GM21515 (cell line): ENCODE results near the gene DNASE1L2.
A peak's percentile ranks its signal among the peaks of the same experiment; 100 is the strongest.
"Not testable (repeated sequence)": the region's sequence is repeated elsewhere in the genome, so short reads cannot be mapped to it uniquely, and the experiment has no call there.

Experiments
- ATAC-seq: cut with Tn5 transposase; IDR thresholded peaks from one replicate; pipeline ENCODE4 v1.9.1; 2021; ENCODE audit not compliant: unreplicated experiment

DNASE1L2 gene

DNA sequence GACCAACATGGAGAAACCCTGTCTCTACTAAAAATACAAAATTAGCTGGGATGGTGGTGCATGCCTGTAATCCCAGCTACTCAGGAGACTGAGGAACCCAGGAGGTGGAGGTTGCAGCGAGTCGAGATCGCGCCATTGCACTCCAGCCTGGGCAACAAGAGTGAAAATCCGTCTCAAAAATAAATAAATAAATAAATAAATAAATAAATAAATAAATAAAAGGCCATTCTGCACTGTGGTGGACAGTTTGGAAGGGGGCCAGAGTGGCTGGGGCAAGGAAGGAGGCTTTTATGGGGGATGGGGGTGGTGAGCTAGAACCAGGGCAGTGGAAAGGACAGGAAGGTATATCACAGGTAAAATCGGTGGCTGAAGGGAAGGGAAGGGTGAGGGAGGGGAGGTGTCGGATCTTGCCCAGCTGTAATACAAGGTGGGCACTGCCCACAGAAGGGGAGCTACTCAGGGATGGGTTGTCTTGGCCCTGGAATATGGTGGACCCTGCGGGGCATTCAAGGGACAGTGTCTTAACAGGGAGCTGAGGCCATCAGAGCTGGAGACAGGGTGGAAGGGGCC lies 33.0 kb upstream of the DNASE1L2 start:
- ATAC-seq, result not testable (repeated sequence)

GRCh38 chr16:2204416-2205103 lies 31.7 kb upstream of the DNASE1L2 start:
- ATAC-seq, result peak; percentile 13

GRCh38 chr16:2205104-2205966 lies 30.9 kb upstream of the DNASE1L2 start, which contains the start of gene MLST8:
TSS of gene MLST8 (plus strand) at chr16:2205454. CDS start at chr16:2206086, 632 bp downstream.
- ATAC-seq, result peak; percentile 63

DNA sequence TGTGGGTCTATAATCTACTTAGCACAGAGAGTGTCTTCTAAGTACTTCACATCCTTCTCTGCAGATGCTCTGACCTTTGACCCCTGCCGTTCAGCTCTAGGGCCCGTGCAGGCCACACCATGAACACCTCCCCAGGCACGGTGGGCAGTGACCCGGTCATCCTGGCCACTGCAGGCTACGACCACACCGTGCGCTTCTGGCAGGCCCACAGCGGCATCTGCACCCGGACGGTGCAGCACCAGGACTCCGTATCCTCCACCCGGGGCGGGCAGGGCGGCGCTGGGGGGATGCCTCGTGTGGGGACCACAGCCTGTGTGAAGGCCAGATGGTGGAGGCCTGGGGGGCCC lies 30.3 kb upstream of the DNASE1L2 start:
- peak; percentile 9 for ATAC-seq

- no peak for ATAC-seq
Measured at GRCh38 chr16:2206420-2206779, 29.8 kb upstream of the DNASE1L2 start.

- no peak for ATAC-seq
Measured at GRCh38 chr16:2206780-2207433, 29.3 kb upstream of the DNASE1L2 start.

DNA sequence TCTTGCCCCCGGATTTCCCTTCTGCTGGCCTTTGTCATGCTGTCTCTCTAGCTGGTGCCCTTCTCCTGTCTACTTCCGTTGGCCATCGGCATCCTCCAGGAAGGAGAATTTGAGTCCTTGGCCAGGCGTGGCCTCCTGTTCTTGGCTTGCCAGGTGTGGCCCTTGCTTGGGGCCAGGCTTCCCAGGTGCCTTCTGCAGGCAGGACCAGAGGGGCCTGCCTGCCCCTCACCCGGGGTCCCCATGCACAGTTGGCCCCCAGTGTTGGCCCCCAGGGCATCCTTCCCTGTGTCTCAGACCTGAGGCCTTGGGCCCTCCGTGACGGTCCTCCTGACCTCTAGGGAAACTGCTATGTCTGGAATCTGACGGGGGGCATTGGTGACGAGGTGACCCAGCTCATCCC lies 28.4 kb upstream of the DNASE1L2 start:
- ATAC-seq, result no peak

- no peak for ATAC-seq
Measured at GRCh38 chr16:2208308-2208707, 27.9 kb upstream of the DNASE1L2 start.

- no peak for ATAC-seq
Measured at GRCh38 chr16:2208772-2209171, 27.5 kb upstream of the DNASE1L2 start.

DNA sequence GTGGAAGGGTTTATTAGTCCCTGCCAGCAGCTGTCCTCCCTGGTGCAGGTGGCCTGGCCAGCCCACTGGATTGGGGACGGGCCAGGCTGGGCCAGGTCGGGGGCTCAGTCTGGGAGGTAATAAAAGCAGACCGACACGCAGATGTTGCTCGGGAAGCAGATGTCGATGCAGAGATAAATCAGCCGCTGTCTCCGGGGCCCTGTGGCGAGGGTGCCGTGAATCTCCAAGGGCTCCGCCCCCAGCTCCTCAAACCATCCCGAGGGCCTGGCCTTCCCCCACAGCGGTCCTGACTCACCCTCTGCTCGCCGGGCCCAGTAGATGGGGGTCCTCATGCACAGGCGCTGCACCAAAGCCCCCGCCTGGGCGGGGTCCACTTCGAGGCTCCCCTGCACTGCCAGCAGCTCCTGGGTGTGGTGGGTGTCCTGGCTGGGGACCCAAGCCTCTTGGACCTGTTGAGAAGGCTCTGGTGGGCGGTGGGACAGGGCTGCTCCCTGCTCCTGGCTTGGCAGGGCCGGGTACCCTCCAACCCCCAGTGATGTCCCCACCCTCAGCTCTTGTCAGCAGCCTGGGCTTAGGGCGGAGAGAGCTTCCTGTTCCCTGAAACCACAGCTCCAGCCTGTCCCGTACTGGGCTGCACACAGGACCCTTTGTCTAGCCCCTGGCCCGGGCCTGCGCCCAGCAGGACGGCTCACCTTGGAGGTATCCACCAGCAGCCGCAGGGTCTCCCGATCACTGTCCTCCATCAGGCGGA lies 26.8 kb upstream of the DNASE1L2 start:
- ATAC-seq, result no peak

GRCh38 chr16:2210009-2210332 lies 26.3 kb upstream of the DNASE1L2 start:
- no peak for ATAC-seq

DNA sequence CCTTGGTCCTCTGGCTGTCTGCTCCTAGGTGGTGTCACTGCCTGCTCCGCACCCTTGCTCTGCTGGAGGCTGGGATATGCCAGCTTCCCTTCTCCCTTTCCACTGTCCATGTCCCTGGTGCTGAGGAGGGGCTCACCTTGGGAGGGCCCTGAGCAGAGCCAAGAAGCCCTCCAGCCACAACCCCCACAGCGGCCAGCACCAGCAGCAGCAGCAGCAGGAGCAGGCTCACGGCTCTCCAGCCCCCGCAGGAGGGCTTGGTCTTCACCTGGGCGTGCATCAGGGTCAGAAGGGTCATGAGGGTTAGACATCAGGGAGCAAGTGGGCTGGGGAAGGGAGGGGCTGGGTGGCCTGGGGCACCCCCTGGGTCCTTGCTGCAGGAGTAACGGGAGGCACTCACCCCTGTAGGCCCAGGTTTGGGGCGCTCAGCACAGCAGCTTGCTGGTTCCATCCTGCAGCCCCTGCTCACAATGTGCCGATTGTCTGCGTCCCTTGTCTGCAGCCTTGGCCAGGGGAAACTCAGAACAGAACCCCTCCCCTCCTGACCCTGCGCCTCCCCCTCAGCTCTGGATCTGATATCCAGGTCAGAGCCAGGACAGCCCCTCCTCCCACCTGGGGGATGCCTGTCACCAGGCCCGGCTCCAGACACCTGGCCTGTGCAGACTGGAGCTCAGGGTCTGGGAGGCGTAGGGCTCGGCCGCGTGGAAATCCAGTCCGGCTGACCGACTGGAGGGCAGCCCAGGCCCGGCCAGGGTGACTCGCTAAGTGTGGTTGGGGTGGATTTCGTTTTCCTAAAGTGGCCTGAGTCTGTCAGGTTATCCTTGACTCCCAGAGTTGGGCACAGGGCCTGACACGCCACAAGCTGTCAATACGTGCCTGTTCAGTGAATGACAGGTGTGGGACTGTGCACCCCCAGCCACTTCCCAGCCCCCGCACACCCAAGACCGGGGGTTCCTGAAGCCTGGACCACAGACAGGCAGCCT lies 25.6 kb upstream of the DNASE1L2 start, which contains the start of gene BRICD5:
BRICD5 (minus strand) TSS at position 478 of the 980 bp plus-strand sequence; CDS start at position 448, 30 bp downstream.
- no peak for ATAC-seq

- ATAC-seq, result no peak
Measured at GRCh38 chr16:2211923-2212347, 24.3 kb upstream of the DNASE1L2 start.

DNA sequence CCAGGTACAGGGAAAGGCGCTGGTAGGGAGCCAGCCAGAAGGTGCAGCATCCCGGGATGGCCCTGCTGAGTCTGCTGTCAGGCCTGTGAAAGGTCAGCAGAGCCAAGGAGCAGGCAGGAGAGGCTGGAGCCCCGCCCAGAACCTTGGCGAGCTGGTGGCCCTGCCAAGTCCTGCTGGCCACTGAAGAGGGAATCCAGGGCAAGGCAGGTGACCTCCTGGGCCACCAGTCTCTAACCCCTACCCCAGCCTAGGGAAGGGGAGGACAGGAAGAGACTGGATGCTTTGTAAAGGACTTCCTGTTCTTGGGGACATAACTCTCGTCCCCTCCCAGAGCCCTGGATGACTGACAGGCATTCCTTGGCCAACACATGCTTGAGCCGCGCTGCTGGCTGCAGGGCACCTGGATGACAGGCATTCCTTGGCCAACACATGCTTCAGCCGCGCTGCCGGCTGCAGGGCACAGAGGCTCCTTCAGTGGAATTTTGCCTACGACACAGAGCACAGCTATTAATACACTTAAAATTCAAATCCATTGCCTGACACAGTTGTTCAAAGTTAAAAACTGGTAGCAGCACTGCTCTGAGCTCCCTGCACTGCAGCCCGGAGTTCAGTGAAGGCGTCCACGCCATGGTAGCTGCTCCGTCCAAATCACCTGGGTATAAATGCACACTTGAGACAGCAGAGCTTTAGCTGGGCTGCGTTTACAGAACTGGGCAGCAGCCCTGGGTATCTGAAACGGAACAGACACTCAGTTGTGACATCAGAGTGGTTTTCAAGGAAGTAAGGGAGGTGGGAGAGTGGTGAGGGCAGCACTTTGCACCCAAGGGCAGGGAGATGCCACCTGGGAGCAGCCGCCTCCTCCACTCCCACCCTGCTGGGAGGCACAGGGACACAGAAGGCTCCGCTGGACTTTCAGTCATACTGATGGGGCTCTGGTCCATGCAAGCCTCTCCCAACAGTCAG lies 23.6 kb upstream of the DNASE1L2 start:
- no peak for ATAC-seq

GRCh38 chr16:2213817-2214718 lies 22.2 kb upstream of the DNASE1L2 start:
- no peak for ATAC-seq

GRCh38 chr16:2214719-2214968 lies 21.6 kb upstream of the DNASE1L2 start, which contains the start of gene PGP:
TSS of gene PGP (minus strand) at chr16:2214840. CDS start at chr16:2214777, 63 bp downstream.
- peak; percentile 78 for ATAC-seq

DNA sequence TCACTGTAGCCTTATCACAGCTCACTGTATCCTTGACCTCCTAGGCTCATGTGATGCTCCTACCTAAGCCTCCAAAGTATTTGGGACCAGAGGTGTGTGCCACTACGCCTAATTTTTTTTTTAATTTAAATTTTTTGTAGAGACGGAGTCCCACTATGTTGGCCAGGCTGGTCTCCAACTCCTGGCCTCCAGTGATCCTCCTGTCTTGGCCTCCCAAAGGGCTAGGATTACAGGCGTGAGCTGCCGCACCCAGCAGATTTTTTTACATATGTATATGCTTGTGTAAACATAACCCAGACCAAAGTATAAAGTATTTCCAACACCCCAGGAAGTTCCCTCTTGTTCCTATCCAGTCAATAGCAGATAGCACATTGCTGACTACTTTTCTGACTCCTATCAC lies 19.9 kb upstream of the DNASE1L2 start:
- ATAC-seq, result no peak
